Kidney (tissue), 14 donors: ENCODE results near the gene CYTH3. TPM values are rescaled to one million over a fixed set of nuclear protein-coding genes. Genes with fewer than 3 reads are reported as not detected.

ENCODE experiments used
- DNase-seq, 5 donors: peaks; one replicate each; pipeline ENCODE4 v3.0.0-alpha.2; 2013 to 2020
- FAIRE-seq: peaks from 2 replicates; lab custom pipeline; 2012; peaks lifted over from hg19 to GRCh38; lab: Jason Lieb, UNC
- H3K27ac ChIP-seq, 2 donors: one replicate each; pipeline ENCODE4 v1.7.0; 2013; ENCODE audit warnings: low read depth in 2 of 2, low read length in 2 of 2, inconsistent platforms in 1 of 2
- H3K27me3 ChIP-seq: one replicate; pipeline ENCODE4 v1.7.1; 2013; ENCODE audit warnings: low read length, inconsistent platforms; ENCODE audit not compliant: control insufficient read depth, insufficient read depth
- H3K36me3 ChIP-seq, 3 donors: one replicate each; pipeline versions ENCODE4 v1.7.0 to v1.7.1; 2013; ENCODE audit warnings: low read length in 3 of 3, control low read depth in 1 of 3, inconsistent platforms in 1 of 3; ENCODE audit not compliant: insufficient read depth in 3 of 3, control insufficient read depth in 2 of 3
- H3K4me1 ChIP-seq, 3 donors: one replicate each; pipeline versions ENCODE4 v1.7.0 to v1.7.1; 2013; ENCODE audit warnings: low read length in 3 of 3, inconsistent platforms in 1 of 3, low read depth in 1 of 3; ENCODE audit not compliant: control insufficient read depth in 2 of 3, insufficient read depth in 2 of 3
- H3K4me3 ChIP-seq, 3 donors: one replicate each; pipeline versions ENCODE4 v1.7.0 to v1.8.1; 2013; ENCODE audit warnings: low read length in 3 of 3, control low read depth in 1 of 3, inconsistent platforms in 1 of 3
- H3K9ac ChIP-seq, 3 donors: one replicate each; pipeline versions ENCODE4 v1.7.0 to v1.7.1; 2013; ENCODE audit warnings: low read length in 3 of 3, control low read depth in 1 of 3, inconsistent platforms in 1 of 3
- H3K9me3 ChIP-seq, 3 donors: one replicate each; pipeline versions ENCODE4 v1.7.0 to v1.7.1; 2013; ENCODE audit warnings: low read length in 3 of 3, control low read depth in 1 of 3, inconsistent platforms in 1 of 3; ENCODE audit not compliant: control insufficient read depth in 2 of 3, insufficient read depth in 1 of 3
- CTCF ChIP-seq: IDR thresholded peaks from 3 replicates; pipeline ENCODE4 v1.5.1; 2012; ENCODE audit warnings: mild to moderate bottlenecking, moderate library complexity, borderline replicate concordance; ENCODE audit not compliant: insufficient read depth; ENCODE audit errors: extremely low read depth
- intact Hi-C: fragments of 100-400 bp; cut with DNase I; formaldehyde crosslinking; loops from one replicate; pipeline ENCODE4 v1.11.1; 2022
- polyA plus RNA-seq: library from polyadenylated mRNA; stranded (reverse); fragments of 350-450 nt; fragmentation: Illumina TruSeq; extraction: RNeasy Lipid Tissue Mini Kit (QIAGEN cat#74804); gene quantifications from one replicate; pipeline ENCODE4 v1.2.3, GENCODE V29; 2014; ENCODE audit warnings: low read depth, low replicate concordance; ENCODE audit not compliant: insufficient read depth
- total RNA-seq: library from RNA; stranded (reverse); fragmentation: NEBNext Ultra II Directional; extraction: Animal tissue kit (Norgen Biotek cat#: 25700); gene quantifications from one replicate; pipeline ENCODE4 v1.2.1, GENCODE V29; 2021
- donor health status: control.
- donor health status: control.
- donor health status: control.
- donor health status: control.
- donor health status: control.
- donor health status: DM: yes; HTN: yes; CAD: no.
- donor health status: Normal renal cell carcinoma (clear cell type).

CYTH3 gene
- total and polyA plus RNA-seq, 2 donors from 2014 or later = 9.1 to 18.5 TPM

- no peaks in the 10 kb centered on the region for H3K4me1 ChIP-seq
- FAIRE-seq (no peak), DNase-seq (no peak)
- no peaks in the 10 kb centered on the region for H3K27me3 ChIP-seq
- H3K9ac ChIP-seq = no peak overlapping the region
- no peaks in the 10 kb centered on the region for H3K36me3 ChIP-seq
- H3K4me3 ChIP-seq = no peak overlapping the region
- H3K27ac ChIP-seq = no peak overlapping the region
- no peak for TF ChIP-seq CTCF
- intact Hi-C loops = no loop called here
- H3K9me3 ChIP-seq = no peaks in the 10 kb centered on the region
Measured at GRCh38 chr7:6288270-6288860, 15.9 kb upstream of the CYTH3 start.

- Histone ChIP-seq H3K4me1 (no peaks in the 10 kb centered on the region), H3K27ac (no peak overlapping the region), H3K4me3 (no peak overlapping the region), H3K27me3 (no peaks in the 10 kb centered on the region), H3K36me3 (no peaks in the 10 kb centered on the region), H3K9ac (no peak overlapping the region), H3K9me3 (no peaks in the 10 kb centered on the region)
- DNase-seq = no peak
- intact Hi-C loops = no loop called here
- no peak for FAIRE-seq
- no peak for TF ChIP-seq CTCF
Measured at GRCh38 chr7:6286486-6286885, 14.1 kb upstream of the CYTH3 start.

DNA sequence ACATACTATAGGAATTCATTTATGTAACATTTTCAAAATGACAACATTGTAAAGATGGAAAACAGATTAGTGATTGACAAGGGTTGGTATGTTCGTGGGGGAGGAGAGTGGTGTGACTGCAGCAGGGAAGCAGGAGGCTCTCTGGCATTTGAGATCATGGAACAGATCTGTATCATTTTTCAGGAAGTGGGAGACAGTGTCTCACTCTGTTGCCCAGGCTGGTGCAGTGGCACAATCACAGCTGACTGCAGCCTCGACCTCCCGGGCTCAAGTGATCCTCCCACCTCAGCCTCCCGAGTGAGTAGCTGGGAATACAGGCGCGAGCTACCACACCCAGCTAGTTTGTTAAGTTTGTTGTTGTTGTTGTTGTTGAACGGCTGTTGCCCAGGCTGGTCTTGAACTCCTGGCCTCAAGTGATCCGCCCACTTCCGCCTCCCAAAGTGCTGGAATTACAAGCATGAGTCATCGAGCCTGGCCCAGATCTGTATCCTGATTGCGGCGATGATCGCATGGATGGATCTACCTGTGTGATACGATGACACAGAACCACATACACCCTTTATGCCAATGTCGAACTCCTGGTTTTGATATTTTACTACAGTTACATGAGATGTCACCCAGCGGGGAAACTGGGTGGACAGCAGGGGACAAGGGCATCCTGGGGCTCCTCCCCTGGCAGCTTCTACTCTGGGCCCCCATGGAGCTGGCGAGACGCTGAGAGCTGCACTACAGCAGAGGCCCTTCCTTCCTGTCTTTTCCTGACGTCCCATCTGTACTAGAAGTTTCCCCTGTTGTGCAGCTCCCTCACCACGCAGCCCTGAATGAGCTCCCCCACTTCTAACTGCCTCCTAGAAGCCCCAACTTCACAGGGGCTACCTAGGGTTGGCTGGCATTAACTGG, 12.3 kb upstream of the CYTH3 start:
- Histone ChIP-seq H3K27me3 (no peaks in the 10 kb centered on the region), H3K4me3 (no peak overlapping the region), H3K9ac (no peak overlapping the region), H3K27ac (no peak overlapping the region), H3K36me3 (no peaks in the 10 kb centered on the region), H3K9me3 (no peaks in the 10 kb centered on the region), H3K4me1 (no peaks in the 10 kb centered on the region)
- FAIRE-seq (no peak), DNase-seq (no peak)
- intact Hi-C loops = no loop called here
- no peak for TF ChIP-seq CTCF
